ENCODE results near the gene CDKAL1.

DNA sequence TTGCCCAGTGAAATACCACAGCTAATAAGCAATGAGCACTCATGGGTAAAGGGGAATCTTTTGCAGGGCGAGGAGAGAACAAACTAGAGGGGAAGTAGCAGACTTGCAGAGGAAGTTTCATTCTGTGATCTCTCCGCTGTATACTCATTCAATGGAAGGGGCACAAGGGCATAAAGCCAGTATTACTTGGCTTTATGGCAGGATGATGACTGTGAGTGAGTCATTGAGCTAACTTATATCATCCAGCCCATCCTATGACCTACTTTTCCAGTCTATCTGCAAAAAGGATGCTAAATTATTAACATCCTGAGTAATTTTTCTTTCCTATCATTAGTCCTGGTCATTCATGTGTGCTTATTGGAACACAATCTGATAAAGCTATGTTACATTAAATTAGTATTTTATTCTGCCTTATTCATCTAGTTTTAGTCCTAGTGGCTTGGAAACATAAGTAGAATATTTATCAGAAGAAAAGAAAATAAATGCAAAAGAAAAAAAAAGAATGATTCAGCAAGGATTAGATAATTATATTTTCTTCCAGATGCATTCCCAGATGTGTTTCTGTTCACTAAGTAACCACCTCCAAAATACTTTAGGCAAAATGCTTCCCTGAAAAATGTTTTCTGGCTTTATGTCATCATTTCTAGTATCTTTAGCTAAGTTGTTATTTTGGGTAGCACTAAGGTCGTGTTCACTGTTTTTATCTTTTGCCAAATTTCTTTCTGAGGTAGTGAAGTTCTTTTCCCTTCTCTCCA is 471.7 kb downstream of the CDKAL1 start:
- TF ChIP-seq EZH2 (optimal IDR thresholded peaks at IDR 0.05; ENCODE audit: low read depth, low read length) (no peak), EZH2phosphoT487 (IDR thresholded peaks at IDR 0.05; ENCODE audit: low read length) (no peak)
- TF ChIP-seq, protein P1, sequence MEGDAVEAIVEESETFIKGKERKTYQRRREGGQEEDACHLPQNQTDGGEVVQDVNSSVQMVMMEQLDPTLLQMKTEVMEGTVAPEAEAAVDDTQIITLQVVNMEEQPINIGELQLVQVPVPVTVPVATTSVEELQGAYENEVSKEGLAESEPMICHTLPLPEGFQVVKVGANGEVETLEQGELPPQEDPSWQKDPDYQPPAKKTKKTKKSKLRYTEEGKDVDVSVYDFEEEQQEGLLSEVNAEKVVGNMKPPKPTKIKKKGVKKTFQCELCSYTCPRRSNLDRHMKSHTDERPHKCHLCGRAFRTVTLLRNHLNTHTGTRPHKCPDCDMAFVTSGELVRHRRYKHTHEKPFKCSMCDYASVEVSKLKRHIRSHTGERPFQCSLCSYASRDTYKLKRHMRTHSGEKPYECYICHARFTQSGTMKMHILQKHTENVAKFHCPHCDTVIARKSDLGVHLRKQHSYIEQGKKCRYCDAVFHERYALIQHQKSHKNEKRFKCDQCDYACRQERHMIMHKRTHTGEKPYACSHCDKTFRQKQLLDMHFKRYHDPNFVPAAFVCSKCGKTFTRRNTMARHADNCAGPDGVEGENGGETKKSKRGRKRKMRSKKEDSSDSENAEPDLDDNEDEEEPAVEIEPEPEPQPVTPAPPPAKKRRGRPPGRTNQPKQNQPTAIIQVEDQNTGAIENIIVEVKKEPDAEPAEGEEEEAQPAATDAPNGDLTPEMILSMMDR (IDR thresholded peaks at IDR 0.05; ENCODE audit: low read length) = no peak
